HEK293 (cell line): ENCODE measurements around the gene FUOM.

ENCODE experiments used
- CTCF ChIA-PET: fragments of 350-600 bp; formaldehyde crosslinking; extraction: SDS; loops from one replicate; lab custom pipeline; 2021; ENCODE audit warnings: antibody characterized with exemption; lab: Yijun Ruan, JAX
- POLR2A ChIA-PET: fragments of 300-600 bp; formaldehyde crosslinking; extraction: SDS; loops from one replicate; lab custom pipeline; 2020; ENCODE audit warnings: antibody characterized with exemption, inconsistent platforms; lab: Yijun Ruan, JAX
- H3K27ac ChIP-seq: fragments of 200-500 bp; sonication (Bioruptor generic); 2 replicates; pipeline ENCODE4 v1.5.1; 2014; ENCODE audit warnings: low read depth, low read length, control low read depth, inconsistent platforms; ENCODE audit errors: extremely low read depth
- H3K36me3 ChIP-seq, 2 experiments: fragments of 200-500 bp in 1 of 2; sonication (Bioruptor generic) in 1 of 2; 1 replicate in 1 of 2; 2 replicates in 1 of 2; pipeline ENCODE4 v1.5.1; 2014 to 2017; ENCODE audit warnings: inconsistent platforms in 2 of 2, low read length in 2 of 2; ENCODE audit not compliant: control insufficient read depth in 2 of 2, insufficient read depth in 1 of 2
- H3K4me1 ChIP-seq: fragments of 200-500 bp; sonication (Bioruptor generic); 2 replicates; pipeline ENCODE4 v1.5.1; 2014; ENCODE audit warnings: mild to moderate bottlenecking, low read length, inconsistent platforms; ENCODE audit not compliant: control insufficient read depth, insufficient read depth
- H3K4me3 ChIP-seq: 2 replicates; pipeline ENCODE4 v1.5.1; 2011; ENCODE audit warnings: low read depth, mild to moderate bottlenecking, control low read depth, low read length, moderate library complexity
- H3K9me3 ChIP-seq: fragments of 200-500 bp; sonication (Bioruptor generic); 2 replicates; pipeline ENCODE4 v1.5.1; 2014; ENCODE audit warnings: low read depth, low read length, inconsistent platforms; ENCODE audit not compliant: control insufficient read depth, insufficient read depth
- PRDM10 ChIP-seq: fragments of 450-650 bp; formaldehyde crosslinking; IDR thresholded peaks from 2 replicates; pipeline ENCODE4 v1.5.1; 2016; ENCODE audit warnings: missing biosample characterization, missing genetic modification characterization
- ZBTB17 ChIP-seq: fragments of 450-650 bp; formaldehyde crosslinking; IDR thresholded peaks from 2 replicates; pipeline ENCODE4 v1.5.1; 2016; ENCODE audit warnings: missing biosample characterization, missing genetic modification characterization
- ZBTB7A ChIP-seq: fragments of 450-650 bp; formaldehyde crosslinking; IDR thresholded peaks from 2 replicates; pipeline ENCODE4 v1.5.1; 2016; ENCODE audit warnings: low read depth, missing biosample characterization, missing genetic modification characterization
- ZFP69B ChIP-seq: fragments of 450-650 bp; formaldehyde crosslinking; IDR thresholded peaks from 2 replicates; pipeline ENCODE4 v1.5.1; 2016; ENCODE audit warnings: missing biosample characterization, missing genetic modification characterization
- ZNF112 ChIP-seq: fragments of 450-650 bp; formaldehyde crosslinking; IDR thresholded peaks from 2 replicates; pipeline ENCODE4 v1.5.0; 2017; ENCODE audit warnings: missing biosample characterization, missing genetic modification characterization
- ZNF274 ChIP-seq, 2 experiments: fragments of 200-500 bp in 1 of 2; fragments of 450-650 bp in 1 of 2; sonication (Bioruptor generic) in 1 of 2; formaldehyde crosslinking in 1 of 2; IDR thresholded peaks; 2 replicates each; pipeline versions ENCODE4 v1.5.1 to v1.6.1; 2014 to 2016; ENCODE audit warnings: borderline replicate concordance in 1 of 2, inconsistent platforms in 1 of 2, low read length in 1 of 2, missing biosample characterization in 1 of 2, missing genetic modification characterization in 1 of 2
- ZNF280D ChIP-seq: fragments of 450-650 bp; formaldehyde crosslinking; IDR thresholded peaks from 2 replicates; pipeline ENCODE4 v1.5.1; 2016; ENCODE audit warnings: missing biosample characterization, missing genetic modification characterization
- ZNF311 ChIP-seq: fragments of 450-650 bp; formaldehyde crosslinking; IDR thresholded peaks from 2 replicates; pipeline ENCODE4 v1.5.1; 2017; ENCODE audit warnings: missing biosample characterization, missing genetic modification characterization, borderline replicate concordance
- ZNF398 ChIP-seq: fragments of 450-650 bp; formaldehyde crosslinking; IDR thresholded peaks from 2 replicates; pipeline ENCODE4 v1.5.1; 2017; ENCODE audit warnings: missing biosample characterization, missing genetic modification characterization
- ZNF449 ChIP-seq: fragments of 450-650 bp; formaldehyde crosslinking; IDR thresholded peaks from 2 replicates; pipeline ENCODE4 v1.5.1; 2017; ENCODE audit warnings: missing biosample characterization, mild to moderate bottlenecking, missing genetic modification characterization, moderate library complexity
- ZNF518A ChIP-seq: fragments of 450-650 bp; formaldehyde crosslinking; conservative IDR thresholded peaks from 2 replicates; pipeline ENCODE4 v1.5.1; 2016; ENCODE audit warnings: low read depth, missing biosample characterization, missing genetic modification characterization
- ZNF560 ChIP-seq: fragments of 450-650 bp; formaldehyde crosslinking; IDR thresholded peaks from 2 replicates; pipeline ENCODE4 v1.5.1; 2017; ENCODE audit warnings: missing biosample characterization, missing genetic modification characterization, borderline replicate concordance
- ZNF626 ChIP-seq: fragments of 450-650 bp; sonication (Bioruptor Pico); formaldehyde crosslinking; IDR thresholded peaks from 2 replicates; pipeline ENCODE4 v1.5.1; 2018; ENCODE audit warnings: missing biosample characterization, missing genetic modification characterization, inconsistent platforms

The FUOM gene

GRCh38 chr10:133405844-133406527 is 48.2 kb upstream of the FUOM start (continued):
- TF ChIP-seq ZNF518A (no peak), ZNF274 (IDR thresholded peaks at IDR 0.05; ENCODE audit: low read length) (no peak), ZNF274 (tag by site-specific recombination; IDR thresholded peaks at IDR 0.05; ENCODE audit: borderline replicate concordance) (no peak), ZNF398 (tag by site-specific recombination) (no peak), ZNF280D (tag by site-specific recombination) (no peak), ZFP69B (no peak), ZNF112 (tag by site-specific recombination) (no peak), PRDM10 (no peak), ZBTB17 (tag by site-specific recombination) (no peak)
- TF ChIP-seq, all 188 proteins: peak for 0

GRCh38 chr10:133405272-133405671 is 47.5 kb upstream of the FUOM start:
- H3K4me3 ChIP-seq: no peak overlapping the region
- H3K4me1 ChIP-seq: no peaks in the 10 kb centered on the region
- no peak for TF ChIP-seq ZNF449 (tag by site-specific recombination)
- no peak for TF ChIP-seq ZBTB7A (tag by site-specific recombination)
- no peak for TF ChIP-seq ZNF626 (tag by site-specific recombination)
- no peak for TF ChIP-seq ZNF311 (tag by site-specific recombination)
- TF ChIP-seq ZNF560 (tag by site-specific recombination): no peak
- POLR2A ChIA-PET: no interaction called here
- H3K27ac ChIP-seq: no peak overlapping the region
- CTCF ChIA-PET: no interaction called here
- peaks cover 52 to 93% of the 10 kb centered on the region in 2 experiments for H3K36me3 ChIP-seq
- H3K9me3 ChIP-seq: no peaks in the 10 kb centered on the region; the same call in 1 of the 2 replicates
